G401.6 (cell line): ENCODE results near the gene GPBP1.
"Not testable (repeated sequence)": the region's sequence is repeated elsewhere in the genome, so short reads cannot be mapped to it uniquely, and the experiment has no call there.

ENCODE experiments used
- FAIRE-seq: peaks from 2 replicates; lab custom pipeline; 2012; peaks lifted over from hg19 to GRCh38; lab: Jason Lieb, UNC

GPBP1 gene

GRCh38 chr5:57173319-57174127, at the start of gene GPBP1:
GPBP1 (plus strand) TSS chr5:57174059; CDS start chr5:57214131, 40,072 bp downstream.
- FAIRE-seq: peak; percentile 98

- no peak for FAIRE-seq
Measured at GRCh38 chr5:57128325-57128724, 45.5 kb upstream of the GPBP1 start.

GRCh38 chr5:57133574-57133973, 40.3 kb upstream of the GPBP1 start:
- no peak for FAIRE-seq

GRCh38 chr5:57137401-57137800, 36.5 kb upstream of the GPBP1 start:
- no peak for FAIRE-seq

- no peak for FAIRE-seq
Measured at GRCh38 chr5:57152316-57152715, 21.5 kb upstream of the GPBP1 start.

- no peak for FAIRE-seq
Measured at GRCh38 chr5:57155033-57155432, 18.8 kb upstream of the GPBP1 start.

- FAIRE-seq: no peak
Measured at GRCh38 chr5:57157131-57157530, 16.7 kb upstream of the GPBP1 start.

- FAIRE-seq: no peak
Measured at GRCh38 chr5:57157666-57158065, 16.2 kb upstream of the GPBP1 start.

GRCh38 chr5:57163553-57164006, 10.3 kb upstream of the GPBP1 start:
- no peak for FAIRE-seq

GRCh38 chr5:57164124-57164523, 9.7 kb upstream of the GPBP1 start:
- FAIRE-seq: no peak

- FAIRE-seq: not testable (repeated sequence)
Measured at GRCh38 chr5:57165171-57165570, 8.7 kb upstream of the GPBP1 start.

- no peak for FAIRE-seq
Measured at GRCh38 chr5:57166276-57166675, 7.6 kb upstream of the GPBP1 start.

GRCh38 chr5:57167201-57167600, 6.7 kb upstream of the GPBP1 start:
- FAIRE-seq: no peak

- not testable (repeated sequence) for FAIRE-seq
Measured at GRCh38 chr5:57170116-57170515, 3.7 kb upstream of the GPBP1 start.

- FAIRE-seq: no peak
Measured at GRCh38 chr5:57171816-57172465, 1.9 kb upstream of the GPBP1 start.

- no peak for FAIRE-seq
Measured at GRCh38 chr5:57172466-57173318, 1.2 kb upstream of the GPBP1 start.

- FAIRE-seq: no peak
Measured at GRCh38 chr5:57174128-57174889, 450 bp downstream of the GPBP1 start.

- FAIRE-seq: no peak
Measured at GRCh38 chr5:57174890-57175510, 1.1 kb downstream of the GPBP1 start.

GRCh38 chr5:57175551-57176309, 1.9 kb downstream of the GPBP1 start:
- no peak for FAIRE-seq

- no peak for FAIRE-seq
Measured at GRCh38 chr5:57176350-57176857, 2.5 kb downstream of the GPBP1 start.
